ENCODE data around the gene KTI12.

- TF ChIP-seq CTCF (IDR thresholded peaks at IDR 0.05) (no peak), POLR2A (IDR thresholded peaks at IDR 0.05) (no peak), EP300 (IDR thresholded peaks at IDR 0.05) (no peak)
Measured at GRCh38 chr1:52037909-52038308, 4.3 kb upstream of the KTI12 start.

Measured in ovary (tissue), 3 donors.